ENCODE results near the gene EPB41L4A.

The EPB41L4A gene

DNA sequence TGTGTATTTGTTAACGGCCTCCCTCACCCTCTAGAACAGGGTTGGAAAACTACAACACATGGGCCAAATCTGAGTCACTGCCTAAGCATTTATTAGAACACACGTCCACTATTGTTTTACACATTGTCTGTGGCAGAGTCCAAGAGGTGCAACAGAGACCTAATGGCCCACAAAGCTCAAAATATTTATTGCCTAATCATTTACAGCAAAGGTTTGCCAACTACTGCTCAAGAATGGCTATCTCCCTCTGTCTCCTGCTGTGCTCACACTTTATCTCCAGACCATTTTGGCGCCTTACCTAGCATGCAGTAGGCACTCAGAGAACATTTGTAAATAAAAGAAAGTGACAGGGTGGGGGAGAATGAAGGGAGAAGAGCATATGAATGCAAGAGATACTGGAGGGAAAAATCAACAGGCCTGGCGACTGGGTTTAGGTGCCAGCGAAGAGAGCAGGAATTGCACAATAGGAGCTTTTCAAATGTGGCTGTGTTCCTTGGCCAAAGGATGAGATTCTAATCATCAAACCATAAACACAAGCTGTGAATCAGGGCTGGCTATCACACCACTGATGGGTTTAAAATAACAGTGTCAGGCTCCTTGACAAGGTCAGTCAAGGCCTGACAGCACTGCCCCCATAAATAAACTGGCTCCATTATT, 80.3 kb downstream of the EPB41L4A start:
- TF ChIP-seq, protein P1, sequence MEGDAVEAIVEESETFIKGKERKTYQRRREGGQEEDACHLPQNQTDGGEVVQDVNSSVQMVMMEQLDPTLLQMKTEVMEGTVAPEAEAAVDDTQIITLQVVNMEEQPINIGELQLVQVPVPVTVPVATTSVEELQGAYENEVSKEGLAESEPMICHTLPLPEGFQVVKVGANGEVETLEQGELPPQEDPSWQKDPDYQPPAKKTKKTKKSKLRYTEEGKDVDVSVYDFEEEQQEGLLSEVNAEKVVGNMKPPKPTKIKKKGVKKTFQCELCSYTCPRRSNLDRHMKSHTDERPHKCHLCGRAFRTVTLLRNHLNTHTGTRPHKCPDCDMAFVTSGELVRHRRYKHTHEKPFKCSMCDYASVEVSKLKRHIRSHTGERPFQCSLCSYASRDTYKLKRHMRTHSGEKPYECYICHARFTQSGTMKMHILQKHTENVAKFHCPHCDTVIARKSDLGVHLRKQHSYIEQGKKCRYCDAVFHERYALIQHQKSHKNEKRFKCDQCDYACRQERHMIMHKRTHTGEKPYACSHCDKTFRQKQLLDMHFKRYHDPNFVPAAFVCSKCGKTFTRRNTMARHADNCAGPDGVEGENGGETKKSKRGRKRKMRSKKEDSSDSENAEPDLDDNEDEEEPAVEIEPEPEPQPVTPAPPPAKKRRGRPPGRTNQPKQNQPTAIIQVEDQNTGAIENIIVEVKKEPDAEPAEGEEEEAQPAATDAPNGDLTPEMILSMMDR (conservative IDR thresholded peaks at IDR 0.05; ENCODE audit: control insufficient read depth, insufficient read depth, low read depth, low read length), result no peak
- peak; percentile 20 for DNase-seq (ENCODE audit: low read depth)
- no peak overlapping the region for H3K4me3 ChIP-seq (ENCODE audit: control insufficient read depth, low read depth, low read length)

DNA sequence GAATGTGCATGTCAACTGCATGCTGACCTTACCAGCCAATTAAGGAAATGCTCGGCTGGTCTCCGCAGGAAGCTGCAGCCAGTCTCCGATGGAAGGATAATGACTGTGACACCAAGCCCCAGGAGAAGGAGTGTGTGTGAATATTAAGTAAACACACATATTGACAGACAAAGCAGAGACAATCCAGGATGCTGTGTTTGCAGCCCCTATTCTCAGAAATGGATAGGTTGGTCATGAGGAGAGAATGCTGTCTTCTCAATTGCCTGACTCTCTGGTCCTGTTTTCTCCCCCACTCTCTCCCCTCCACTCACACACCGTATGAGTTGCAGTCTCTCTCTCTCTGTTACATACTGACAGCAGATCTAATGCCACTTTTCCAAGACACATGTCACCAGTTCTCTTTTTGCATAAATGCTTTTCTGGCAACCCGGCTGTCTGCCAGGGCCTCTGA, 85.7 kb downstream of the EPB41L4A start:
- no peak overlapping the region for H3K4me3 ChIP-seq (ENCODE audit: control insufficient read depth, low read depth, low read length)
- TF ChIP-seq, protein P1 (conservative IDR thresholded peaks at IDR 0.05; ENCODE audit: control insufficient read depth, insufficient read depth, low read depth, low read length), result no peak
- no peak for DNase-seq (ENCODE audit: low read depth)

DNA sequence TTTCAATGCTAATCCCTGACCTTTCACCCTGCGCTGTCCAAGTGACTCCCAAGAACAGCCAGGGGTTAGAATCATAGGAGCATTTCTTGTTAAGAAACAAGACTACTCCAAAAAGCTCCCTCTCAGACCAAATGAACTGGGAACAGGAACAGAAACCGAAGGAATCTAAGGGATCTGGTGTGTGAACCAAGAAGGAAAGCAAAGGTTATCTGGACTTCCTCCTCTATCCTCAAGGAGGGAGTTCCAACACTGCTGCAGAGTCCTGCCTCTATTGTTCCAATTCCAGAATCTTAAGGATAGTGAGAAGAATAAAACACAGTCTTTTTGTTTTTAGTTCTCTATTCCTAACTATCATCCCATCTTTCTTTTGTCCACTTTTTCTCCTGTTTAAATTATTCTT, 87.2 kb downstream of the EPB41L4A start:
- TF ChIP-seq, protein P1 (conservative IDR thresholded peaks at IDR 0.05; ENCODE audit: control insufficient read depth, insufficient read depth, low read depth, low read length), result no peak
- DNase-seq (ENCODE audit: low read depth), result no peak
- no peak overlapping the region for H3K4me3 ChIP-seq (ENCODE audit: control insufficient read depth, low read depth, low read length)

DNA sequence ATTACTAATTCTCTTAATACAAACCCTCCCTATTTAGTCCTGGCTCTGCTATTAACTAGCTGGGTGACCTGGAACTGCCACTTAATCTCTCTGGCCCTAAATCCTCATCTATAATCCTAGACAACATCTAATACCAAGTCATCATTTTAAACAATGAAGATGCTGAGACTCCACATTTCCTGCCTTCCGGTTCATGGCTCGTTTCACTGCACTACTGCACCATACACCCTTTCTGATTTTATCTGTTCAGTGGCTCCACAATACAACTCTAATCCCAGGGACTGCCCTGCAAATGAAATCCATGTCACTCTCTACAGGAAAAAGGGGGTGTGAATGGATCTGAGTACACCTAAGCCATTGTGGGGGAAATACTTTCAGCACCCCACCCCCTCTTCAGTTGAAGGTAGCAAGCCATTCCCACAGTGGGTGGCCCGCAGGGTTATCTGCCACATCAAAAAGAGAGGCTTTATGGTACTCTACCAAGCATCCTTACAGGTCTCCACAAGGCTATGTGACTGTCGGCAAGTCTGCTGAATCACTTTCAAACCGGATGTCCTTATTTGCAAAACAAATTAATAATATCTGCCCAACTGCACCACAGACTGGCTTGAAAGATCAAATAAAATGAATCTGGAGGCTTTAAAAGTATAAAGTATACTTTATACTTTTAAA, 89.5 kb downstream of the EPB41L4A start:
- TF ChIP-seq, protein P1 (conservative IDR thresholded peaks at IDR 0.05; ENCODE audit: control insufficient read depth, insufficient read depth, low read depth, low read length), result no peak
- H3K4me3 ChIP-seq (ENCODE audit: control insufficient read depth, low read depth, low read length), result no peak overlapping the region
- no peak for DNase-seq (ENCODE audit: low read depth)

DNA sequence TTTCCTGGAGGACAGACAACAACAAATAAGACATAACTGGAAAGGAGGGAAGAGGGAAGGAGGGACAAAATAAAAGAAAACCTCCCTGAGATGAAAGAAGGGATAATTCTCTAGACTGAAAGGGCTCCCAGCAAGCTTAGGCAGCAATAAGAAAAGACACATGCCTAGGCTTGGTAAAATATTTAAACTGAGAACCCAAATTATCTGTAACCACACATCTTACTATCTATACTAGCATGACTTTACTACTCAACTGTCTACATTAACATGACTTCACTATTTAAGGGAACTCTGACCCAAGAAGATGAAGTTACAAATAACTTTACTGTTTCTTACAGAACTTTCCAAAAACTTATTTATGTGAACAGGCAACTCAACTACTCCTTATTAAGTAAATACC, 95.9 kb downstream of the EPB41L4A start:
- TF ChIP-seq, protein P1 (conservative IDR thresholded peaks at IDR 0.05; ENCODE audit: control insufficient read depth, insufficient read depth, low read depth, low read length), result no peak
- no peak overlapping the region for H3K4me3 ChIP-seq (ENCODE audit: control insufficient read depth, low read depth, low read length)
- no peak for DNase-seq (ENCODE audit: low read depth)

DNA sequence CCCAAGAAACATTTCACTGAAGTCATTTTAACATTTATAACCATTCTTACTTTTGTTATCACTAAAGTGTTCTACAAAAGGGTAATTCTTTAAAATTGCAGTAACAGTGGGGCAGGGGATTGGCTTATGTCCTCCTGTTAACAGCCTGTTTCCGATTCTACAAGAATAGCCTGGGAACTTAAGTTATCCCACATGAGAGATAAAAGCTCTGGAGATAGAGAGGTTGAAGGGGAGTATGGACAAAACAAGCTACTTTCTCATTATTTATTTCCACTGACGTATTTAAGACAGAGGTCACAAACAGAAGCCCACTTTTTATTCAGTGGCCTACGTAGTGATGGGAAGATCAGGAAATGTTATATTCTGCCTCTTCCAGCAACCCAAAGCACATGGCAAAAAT, 98.7 kb downstream of the EPB41L4A start:
- DNase-seq (ENCODE audit: low read depth), result no peak
- no peak overlapping the region for H3K4me3 ChIP-seq (ENCODE audit: control insufficient read depth, low read depth, low read length)
- TF ChIP-seq, protein P1 (conservative IDR thresholded peaks at IDR 0.05; ENCODE audit: control insufficient read depth, insufficient read depth, low read depth, low read length), result no peak
